Measurements from ENCODE around the gene ASB1. TPM values are rescaled to one million over a fixed set of nuclear protein-coding genes. Genes with fewer than 3 reads are reported as not detected.
A peak's percentile ranks its signal among the peaks of the same experiment; 100 is the strongest.
"Not testable (repeated sequence)": the region's sequence is repeated elsewhere in the genome, so short reads cannot be mapped to it uniquely, and the experiment has no call there.

ASB1 gene
- total and polyA plus RNA-seq, 2 of the 13 experiments (the other 11 are each of a cell fraction or from before 2014, with no cell fraction given): 48.6 to 49.2 TPM

DNA sequence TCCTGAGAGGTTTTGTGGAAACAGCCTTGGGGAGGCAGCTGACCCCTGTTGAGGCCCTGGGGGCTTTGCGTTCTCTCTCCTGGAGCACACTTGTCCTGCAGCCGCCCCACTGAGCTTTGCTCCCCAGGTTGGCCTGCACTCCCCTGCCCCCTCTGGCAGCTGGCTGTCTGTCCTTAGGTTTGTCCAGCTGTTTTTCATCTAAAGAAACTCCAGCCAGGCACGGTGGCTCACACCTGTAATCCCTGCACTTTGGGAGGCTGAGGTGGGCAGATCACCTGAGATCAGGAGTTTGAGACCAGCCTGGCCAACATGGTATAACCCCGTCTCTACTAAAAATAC lies 21.5 kb upstream of the ASB1 start:
- BruUV-seq (replicated peaks); H3K9me3 ChIP-seq (ENCODE audit: low read length); intact Hi-C loops (cut with micrococcal nuclease; ENCODE audit: unreplicated experiment); H3K36me3 ChIP-seq (replicated peaks in 1 of 2; ENCODE audit: control insufficient read depth in 1 of 2, insufficient read depth in 2 of 2, low read length in 2 of 2); H2AFZ ChIP-seq (ENCODE audit: low read length); H3K79me2 ChIP-seq (ENCODE audit: insufficient read depth, low read length); H3K27me3 ChIP-seq (ENCODE audit: control insufficient read depth in 1 of 2, insufficient read depth in 2 of 2, low read length in 2 of 2); DNase-seq (ENCODE audit: low spot score); CTCF ChIA-PET (ENCODE audit: low intra/inter-chr PET ratio, low total read pairs); FAIRE-seq; in situ Hi-C loops (cut with HindIII; ENCODE audit: extremely low pct_ligation_motif_present, low pct_unique_long_range_greater_than_20kb); H4K20me1 ChIP-seq (ENCODE audit: insufficient read depth, low read length); TF ChIP-seq HNF4G (CRISPR knock-in tag; IDR thresholded peaks at IDR 0.05; ENCODE audit: borderline replicate concordance, low read depth): not testable (repeated sequence)
- peak; percentile 52 for ATAC-seq
- Histone ChIP-seq H3K4me3 (replicated peaks in 1 of 3; ENCODE audit: insufficient read depth in 1 of 3, low read depth in 2 of 3, low read length in 3 of 3) (peak overlapping the region in 1 of 3 experiments; percentile 11; a peak in 1 of 6 replicates), H3K9ac (ENCODE audit: insufficient read depth, low read depth, low read length) (peak overlapping the region; percentile 43), H3K4me2 (ENCODE audit: low read depth, low read length) (peak overlapping the region; percentile 72), H3K4me1 (ENCODE audit: insufficient read depth, low read length) (peaks cover 59% of the 10 kb centered on the region), H3K27ac (ENCODE audit: extremely low read length, insufficient read depth, low read length) (peak overlapping the region; percentile 90)
- POLR2A ChIA-PET: interaction anchor here (1.3 to 2.4 kb wide), 2 partner anchors 29 to 44 kb away, joined by 3 to 9 read pairs; no protein-coding TSS in a partner anchor
- WGBS (ENCODE audit: low lambda C conversion rate): 61% methylated on average over 4 of the region's 4 CpGs
- TF ChIP-seq TFAP4 (IDR thresholded peaks at IDR 0.05; ENCODE audit: borderline replicate concordance, low read depth) (peak; percentile 65; the same call in 1 of the 2 replicates), ZFY (CRISPR knock-in tag; IDR thresholded peaks at IDR 0.05) (0 out of 2 replicates have a peak, but pooled peaks have one; percentile 7), ZNF318 (CRISPR knock-in tag; IDR thresholded peaks at IDR 0.05) (0 out of 2 replicates have a peak, but pooled peaks have one; percentile 33), ZSCAN31 (CRISPR knock-in tag; IDR thresholded peaks at IDR 0.05; ENCODE audit: low read depth) (0 out of 2 replicates have a peak, but pooled peaks have one; percentile 48), ZNF550 (CRISPR knock-in tag; IDR thresholded peaks at IDR 0.05; ENCODE audit: borderline replicate concordance) (0 out of 2 replicates have a peak, but pooled peaks have one; percentile 4), MAX (IDR thresholded peaks at IDR 0.05) (peak; percentile 11; the same call in 1 of the 2 replicates), PATZ1 (CRISPR knock-in tag; IDR thresholded peaks at IDR 0.05) (peak; percentile 55; the same call in 1 of the 2 replicates), HNF4G (IDR thresholded peaks at IDR 0.05; ENCODE audit: borderline replicate concordance, low read depth, low read length) (peak; percentile 25; the same call in 1 of the 2 replicates)

Data from HepG2 (cell line).